Cardiac muscle cell (in vitro differentiated cells and primary cell): Measurements from ENCODE around the gene VPS18. TPM values are rescaled to one million over a fixed set of nuclear protein-coding genes. Genes with fewer than 3 reads are reported as not detected.

Experiments used
- DNase-seq, 2 donors: peaks; one replicate each; pipeline versions ENCODE4 v3.0.0 to v3.0.0-alpha.2; 2010 to 2017; ENCODE audit warnings: low read depth in 1 of 2, low spot score in 1 of 2
- H3K27ac ChIP-seq: fragments of 200-600 bp; sonication (generic); 2 replicates; pipeline ENCODE4 v1.5.1; 2016
- H3K27me3 ChIP-seq: fragments of 200-600 bp; sonication (generic); 2 replicates; pipeline ENCODE4 v1.6.0; 2016; ENCODE audit warnings: control low read depth
- H3K36me3 ChIP-seq: fragments of 200-600 bp; sonication (generic); 2 replicates; pipeline ENCODE4 v1.5.1; 2016; ENCODE audit warnings: control low read depth
- H3K4me1 ChIP-seq: fragments of 200-600 bp; sonication (generic); 2 replicates; pipeline ENCODE4 v1.8.1; 2017; ENCODE audit warnings: low read depth, mild to moderate bottlenecking, mixed run types
- H3K4me3 ChIP-seq: fragments of 200-600 bp; sonication (generic); 2 replicates; pipeline ENCODE4 v1.5.1; 2016; ENCODE audit warnings: mild to moderate bottlenecking
- H3K9me3 ChIP-seq: fragments of 200-600 bp; sonication (generic); 2 replicates; pipeline ENCODE4 v1.5.1; 2017; ENCODE audit warnings: low read depth, mild to moderate bottlenecking, control low read depth
- polyA plus RNA-seq: library from polyadenylated mRNA; unstranded; fragments of >200 nt; fragmentation: Nextera tagmentation; extraction: Ambion mirVana; gene quantifications from 2 replicates; pipeline ENCODE4 v1.2.1, GENCODE V29; 2016
- total RNA-seq: library from RNA; depleted of rRNA; stranded (reverse); fragments of >200 nt; gene quantifications from 2 replicates; pipeline ENCODE4 v1.2.3, GENCODE V29; 2016
- TF ChIP-seq, protein P1 (sequence below): IDR thresholded peaks from 2 replicates; pipeline ENCODE4 v1.5.1; 2012; ENCODE audit warnings: low read depth, mild to moderate bottlenecking, low read length

VPS18 gene
- total and polyA plus RNA-seq, 2 experiments from 2014 or later, result 28.7 to 34.1 TPM

DNA sequence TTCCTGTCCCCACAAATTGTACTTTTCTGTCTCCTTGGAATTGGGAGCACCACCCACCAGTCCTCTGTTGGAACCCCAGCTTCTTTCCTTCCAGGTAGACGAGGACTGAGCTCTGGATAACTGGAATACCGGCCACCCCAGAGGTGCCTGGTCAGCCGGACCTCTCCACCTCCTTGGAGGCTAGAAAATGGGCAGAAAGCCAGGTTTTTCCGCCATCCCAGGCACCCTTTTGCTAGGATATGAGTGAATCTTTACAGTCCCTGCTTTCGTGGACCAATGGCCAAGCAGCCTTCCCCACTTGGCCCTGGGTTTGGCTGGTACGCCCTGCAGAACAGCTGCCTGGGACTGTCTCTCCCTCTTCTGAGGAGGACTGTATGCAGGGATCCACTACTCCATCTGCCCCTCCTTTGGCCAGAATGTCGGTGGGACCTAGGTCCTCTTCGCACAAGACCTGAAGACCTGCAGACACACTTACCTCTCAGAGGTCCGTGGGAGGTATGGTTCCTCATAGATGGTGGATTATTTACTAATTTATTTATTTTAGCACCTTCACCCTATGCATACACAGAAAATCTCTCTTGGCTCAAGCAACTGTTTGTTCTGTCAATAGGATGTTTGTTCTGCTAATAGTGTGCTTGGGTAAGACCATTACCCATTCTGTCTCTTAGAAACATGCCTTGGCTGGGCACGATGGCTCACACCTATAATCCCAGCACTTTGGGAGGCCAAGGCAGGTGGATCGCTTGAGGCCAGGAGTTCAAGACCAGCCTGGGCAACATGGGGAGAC, 50.5 kb downstream of the VPS18 start:
- H3K27ac ChIP-seq, result no peak overlapping the region
- H3K4me1 ChIP-seq, result peaks cover 8% of the 10 kb centered on the region
- no peaks in the 10 kb centered on the region for H3K9me3 ChIP-seq
- H3K27me3 ChIP-seq, result peaks cover 29% of the 10 kb centered on the region
- TF ChIP-seq, protein P1, sequence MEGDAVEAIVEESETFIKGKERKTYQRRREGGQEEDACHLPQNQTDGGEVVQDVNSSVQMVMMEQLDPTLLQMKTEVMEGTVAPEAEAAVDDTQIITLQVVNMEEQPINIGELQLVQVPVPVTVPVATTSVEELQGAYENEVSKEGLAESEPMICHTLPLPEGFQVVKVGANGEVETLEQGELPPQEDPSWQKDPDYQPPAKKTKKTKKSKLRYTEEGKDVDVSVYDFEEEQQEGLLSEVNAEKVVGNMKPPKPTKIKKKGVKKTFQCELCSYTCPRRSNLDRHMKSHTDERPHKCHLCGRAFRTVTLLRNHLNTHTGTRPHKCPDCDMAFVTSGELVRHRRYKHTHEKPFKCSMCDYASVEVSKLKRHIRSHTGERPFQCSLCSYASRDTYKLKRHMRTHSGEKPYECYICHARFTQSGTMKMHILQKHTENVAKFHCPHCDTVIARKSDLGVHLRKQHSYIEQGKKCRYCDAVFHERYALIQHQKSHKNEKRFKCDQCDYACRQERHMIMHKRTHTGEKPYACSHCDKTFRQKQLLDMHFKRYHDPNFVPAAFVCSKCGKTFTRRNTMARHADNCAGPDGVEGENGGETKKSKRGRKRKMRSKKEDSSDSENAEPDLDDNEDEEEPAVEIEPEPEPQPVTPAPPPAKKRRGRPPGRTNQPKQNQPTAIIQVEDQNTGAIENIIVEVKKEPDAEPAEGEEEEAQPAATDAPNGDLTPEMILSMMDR, result no peak
- H3K36me3 ChIP-seq, result no peaks in the 10 kb centered on the region
- DNase-seq, result no peak
- H3K4me3 ChIP-seq, result no peak overlapping the region

DNA sequence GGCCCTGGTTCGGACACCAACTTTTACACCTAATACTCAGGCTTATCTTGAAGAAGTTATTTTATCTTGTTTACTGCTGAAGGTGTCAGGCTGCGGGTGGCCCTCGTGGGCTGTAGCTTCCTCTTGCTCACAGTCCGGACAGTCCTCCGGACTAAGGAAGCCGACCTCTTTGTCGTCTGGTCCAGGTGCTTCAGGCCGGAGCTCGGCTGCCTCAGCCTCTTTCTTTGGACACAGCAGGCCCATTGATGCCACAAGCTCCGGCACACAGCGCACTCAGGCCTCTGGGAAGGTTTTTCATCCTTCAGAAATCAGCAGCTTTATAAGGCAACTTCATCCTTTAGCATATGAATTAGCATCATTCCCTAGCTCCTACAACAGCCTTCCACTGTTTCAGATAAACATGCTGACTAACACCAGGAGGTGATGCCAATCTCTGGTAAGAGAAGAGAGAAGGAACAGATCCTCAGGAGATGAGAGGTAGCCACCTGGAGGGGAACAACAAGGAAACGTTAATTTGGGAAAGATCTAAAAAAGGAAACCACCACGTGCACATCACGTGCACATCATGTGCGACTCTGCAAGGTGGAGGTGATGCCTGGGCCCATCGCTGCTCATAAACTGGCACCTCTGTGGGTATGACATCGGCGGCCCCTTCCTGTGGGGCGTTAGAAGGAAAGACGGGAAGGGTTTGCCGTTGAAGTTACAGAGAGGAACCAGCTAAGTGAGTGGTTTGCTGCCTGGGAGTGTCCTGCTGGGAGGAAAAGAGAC, 54.6 kb downstream of the VPS18 start:
- H3K9me3 ChIP-seq, result no peaks in the 10 kb centered on the region
- no peaks in the 10 kb centered on the region for H3K4me1 ChIP-seq
- peaks cover 14% of the 10 kb centered on the region for H3K27me3 ChIP-seq
- H3K27ac ChIP-seq, result no peak overlapping the region
- no peak overlapping the region for H3K4me3 ChIP-seq
- no peak for DNase-seq
- H3K36me3 ChIP-seq, result no peaks in the 10 kb centered on the region
- TF ChIP-seq, protein P1, result no peak

DNA sequence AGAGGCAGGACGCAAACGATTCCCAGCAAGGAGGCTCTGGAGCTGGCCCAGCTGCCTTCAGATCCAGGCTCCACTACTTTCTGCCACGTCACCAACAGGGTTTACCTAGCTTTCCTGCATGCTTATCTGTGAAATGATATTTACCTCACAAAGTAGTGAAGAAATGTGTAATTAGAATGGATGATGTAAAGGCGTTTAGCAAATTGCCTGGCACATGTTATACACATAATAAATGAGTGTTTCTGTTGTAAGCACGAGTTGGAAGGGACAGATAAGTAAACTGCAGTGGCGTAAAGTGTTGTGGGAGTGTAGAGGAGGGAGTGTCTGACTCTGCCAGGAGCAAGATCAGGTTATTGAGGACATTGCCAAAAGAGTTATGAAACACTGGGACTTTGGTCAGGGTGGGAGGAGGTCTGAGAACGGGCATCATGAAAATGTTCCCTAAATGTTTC, 55.5 kb downstream of the VPS18 start:
- Histone ChIP-seq H3K36me3 (no peaks in the 10 kb centered on the region), H3K27me3 (peaks cover 8% of the 10 kb centered on the region), H3K9me3 (no peaks in the 10 kb centered on the region), H3K4me3 (no peak overlapping the region), H3K4me1 (no peaks in the 10 kb centered on the region), H3K27ac (no peak overlapping the region)
- TF ChIP-seq, protein P1, result no peak
- DNase-seq, result peak in 1 of 2 donors; percentile 50

DNA sequence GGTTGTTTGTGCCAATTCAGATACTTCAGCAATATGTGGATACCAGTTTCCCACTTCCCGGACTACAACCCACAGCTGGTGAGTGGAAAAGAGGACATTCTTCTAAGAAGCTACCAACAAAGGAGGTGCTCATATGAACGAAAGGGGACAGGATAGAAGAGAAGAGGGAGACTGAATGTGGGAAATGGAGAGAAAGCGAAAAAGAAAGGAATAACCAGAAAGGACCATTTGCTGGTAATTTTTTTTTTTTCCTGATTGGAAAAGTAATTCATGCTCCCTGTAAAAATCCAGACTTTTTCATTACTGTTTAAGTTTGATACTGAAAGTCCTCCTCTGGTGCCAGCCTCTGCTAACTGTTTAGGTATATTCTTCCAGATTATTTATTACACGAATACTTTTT, 57.5 kb downstream of the VPS18 start:
- H3K4me1 ChIP-seq, result no peaks in the 10 kb centered on the region
- no peaks in the 10 kb centered on the region for H3K9me3 ChIP-seq
- H3K4me3 ChIP-seq, result no peak overlapping the region
- no peak overlapping the region for H3K27ac ChIP-seq
- H3K36me3 ChIP-seq, result no peaks in the 10 kb centered on the region
- no peaks in the 10 kb centered on the region for H3K27me3 ChIP-seq
- TF ChIP-seq, protein P1, result no peak
- DNase-seq, result no peak

DNA sequence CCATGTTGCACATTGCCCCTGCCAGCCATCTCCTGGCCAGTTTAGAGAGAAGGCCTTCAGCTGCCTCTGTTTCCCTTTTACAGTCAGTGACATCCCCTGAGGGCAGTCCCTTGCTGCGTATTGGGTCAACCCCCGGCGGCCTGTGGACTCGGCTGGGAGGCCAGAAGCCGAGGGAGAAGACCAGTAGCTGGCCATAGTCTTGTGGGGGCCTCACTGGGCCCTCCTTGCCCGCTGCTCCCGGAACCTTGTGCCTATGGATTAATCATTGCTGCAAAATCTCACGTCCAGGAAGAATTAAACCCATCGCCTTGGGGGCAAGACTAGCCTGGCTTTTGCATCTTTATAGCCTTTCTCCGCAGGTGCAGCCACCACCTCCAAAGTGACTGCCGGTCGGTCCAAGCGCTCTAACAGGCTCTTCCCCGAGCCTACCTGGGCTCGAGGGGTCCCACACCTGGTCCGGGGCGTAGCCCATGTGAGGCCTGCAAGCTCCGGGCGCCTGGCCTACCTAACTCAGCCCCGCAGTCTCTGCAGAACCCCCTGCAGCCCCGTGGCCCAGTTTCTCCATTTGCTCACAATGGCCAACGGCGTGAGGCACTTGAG, 58.2 kb downstream of the VPS18 start:
- TF ChIP-seq, protein P1, result no peak
- no peak overlapping the region for H3K27ac ChIP-seq
- no peak for DNase-seq

More for the DNA sequence above, 58.2 kb downstream of the VPS18 start:
- no peaks in the 10 kb centered on the region for H3K9me3 ChIP-seq
- H3K4me3 ChIP-seq, result peak overlapping the region; percentile 60
- no peaks in the 10 kb centered on the region for H3K27me3 ChIP-seq
- H3K36me3 ChIP-seq, result no peaks in the 10 kb centered on the region
- no peaks in the 10 kb centered on the region for H3K4me1 ChIP-seq
